ENCODE results near the gene IL17B. TPM values are rescaled to one million over a fixed set of nuclear protein-coding genes. Genes with fewer than 3 reads are reported as not detected.
A peak's percentile ranks its signal among the peaks of the same experiment; 100 is the strongest.

Gene IL17B
- total and polyA plus RNA-seq, 12 donors = 1.5 to 20.1 (median 2.9) TPM; not detected in 1

GRCh38 chr5:149348518-149348917 is 30.6 kb downstream of the IL17B start:
- H3K9me3 ChIP-seq (replicated peaks in 1 of 3) = no peaks in the 10 kb centered on the region
- WGBS, 4 donors = 76 to 88% (median 84%) methylated on average over 1 of the region's 1 CpG

GRCh38 chr5:149345892-149346222 is 33.2 kb downstream of the IL17B start:
- intact Hi-C loops (cut with DNase I) = no loop called here
- Histone ChIP-seq H3K27me3 (no peaks in the 10 kb centered on the region), H3K4me1 (replicated peaks in 1 of 2) (peaks cover 12 to 15% of the 10 kb centered on the region in 2 donors), H3K27ac (peak overlapping the region in 2 of 5 donors; percentile 61 to 76), H3K4me3 (peak overlapping the region; percentile 59 to 69 (median 64)), H3K36me3 (replicated peaks in 1 of 2) (peaks cover 0 to 27% of the 10 kb centered on the region in 2 donors), H3K9me3 (replicated peaks in 1 of 3) (no peaks in the 10 kb centered on the region)
- peak in 1 of 7 donors; percentile 15 for DNase-seq
- 0 to 3% (median 1%) methylated on average over 10 to 11 of the region's 11 CpGs for WGBS, 4 donors
- TF ChIP-seq CTCF (IDR thresholded peaks at IDR 0.05) (no peak), POLR2A (IDR thresholded peaks at IDR 0.05) (no peak)

More at GRCh38 chr5:149348518-149348917, 30.6 kb downstream of the IL17B start:
- Histone ChIP-seq H3K27me3 (no peaks in the 10 kb centered on the region), H3K36me3 (replicated peaks in 1 of 2) (peaks cover 0 to 52% of the 10 kb centered on the region in 2 donors), H3K27ac (no peak overlapping the region), H3K4me3 (no peak overlapping the region), H3K4me1 (replicated peaks in 1 of 2) (peaks cover 12 to 15% of the 10 kb centered on the region in 2 donors)
- intact Hi-C loops (cut with DNase I) = no loop called here
- no peak for TF ChIP-seq POLR2A (IDR thresholded peaks at IDR 0.05)
- TF ChIP-seq CTCF (IDR thresholded peaks at IDR 0.05) = no peak
- no peak for DNase-seq

- WGBS, 4 donors = 1% methylated on average over 25 to 54 of the region's 54 CpGs
- intact Hi-C loops (cut with DNase I) = no loop called here
- Histone ChIP-seq H3K27me3 (no peaks in the 10 kb centered on the region), H3K9me3 (replicated peaks in 1 of 3) (no peaks in the 10 kb centered on the region), H3K4me3 (peak within 1 kb of the TSS; percentile 59 to 69 (median 64)), H3K27ac (peak within 1 kb of the TSS in 2 of 5 donors; percentile 61 to 76), H3K36me3 (replicated peaks in 1 of 2) (peaks cover 0 to 21% of the 10 kb centered on the region in 2 donors), H3K4me1 (replicated peaks in 1 of 2) (peaks cover 12 to 15% of the 10 kb centered on the region in 2 donors)
- peak; percentile 93 to 98 (median 97) for DNase-seq
- TF ChIP-seq CTCF (IDR thresholded peaks at IDR 0.05) (no peak), POLR2A (IDR thresholded peaks at IDR 0.05) (peak; percentile 23 to 47)
Measured at GRCh38 chr5:149345147-149345891, 33.8 kb downstream of the IL17B start, which contains the start of gene GRPEL2. Gene GRPEL2 (plus strand): TSS chr5:149345499. CDS start chr5:149345540, 41 bp downstream.

GRCh38 chr5:149344151-149344550 is 34.9 kb downstream of the IL17B start:
- intact Hi-C loops (cut with DNase I) = no loop called here
- TF ChIP-seq POLR2A (IDR thresholded peaks at IDR 0.05) (no peak), CTCF (IDR thresholded peaks at IDR 0.05) (no peak)
- H3K4me1 ChIP-seq (replicated peaks in 1 of 2) = peaks cover 12 to 15% of the 10 kb centered on the region in 2 donors
- peaks cover 0 to 10% of the 10 kb centered on the region in 2 donors for H3K36me3 ChIP-seq (replicated peaks in 1 of 2)
- H3K27ac ChIP-seq = peak overlapping the region in 1 of 5 donors; percentile 61
- no peaks in the 10 kb centered on the region for H3K9me3 ChIP-seq (replicated peaks in 1 of 3)
- 71 to 87% (median 82%) methylated on average over 2 of the region's 2 CpGs for WGBS, 4 donors
- peak overlapping the region in 1 of 4 donors; percentile 68 for H3K4me3 ChIP-seq
- no peak for DNase-seq
- H3K27me3 ChIP-seq = no peaks in the 10 kb centered on the region

Data from adrenal gland (tissue), 12 donors.